HG03139 (cell line): ENCODE results near the gene CLCA4.
"Not testable (repeated sequence)": the region's sequence is repeated elsewhere in the genome, so short reads cannot be mapped to it uniquely, and the experiment has no call there.

Source experiments
- ATAC-seq: cut with Tn5 transposase; IDR thresholded peaks from one replicate; pipeline ENCODE4 v1.9.1; 2021; ENCODE audit not compliant: unreplicated experiment

Gene CLCA4

DNA sequence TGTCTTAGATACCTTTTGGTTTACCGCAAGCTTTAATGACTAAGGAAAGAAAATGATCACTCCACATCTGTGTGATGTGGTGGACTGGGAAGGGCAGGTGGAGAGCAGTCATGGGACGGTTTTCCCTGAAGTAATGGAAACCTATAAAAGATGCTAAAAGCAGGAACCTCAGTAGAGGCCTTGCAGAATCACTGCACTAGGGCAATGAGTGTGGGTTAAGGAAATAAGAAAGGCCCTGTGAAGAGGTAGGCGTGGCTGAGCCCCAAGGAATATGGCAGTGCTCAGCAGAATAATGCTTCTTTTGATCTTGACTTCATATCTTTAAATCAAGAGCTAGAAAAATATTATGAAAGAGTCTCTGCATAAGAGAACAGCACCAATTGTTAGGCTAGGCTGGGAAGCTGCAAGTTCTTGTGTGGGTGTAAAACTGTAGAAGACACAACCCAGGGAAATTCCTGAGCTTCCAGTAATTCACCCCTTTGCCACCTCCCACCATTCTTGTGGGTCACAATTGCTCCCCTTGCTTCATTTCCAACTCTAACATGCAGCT is 49.9 kb downstream of the CLCA4 start:
- no peak for ATAC-seq

DNA sequence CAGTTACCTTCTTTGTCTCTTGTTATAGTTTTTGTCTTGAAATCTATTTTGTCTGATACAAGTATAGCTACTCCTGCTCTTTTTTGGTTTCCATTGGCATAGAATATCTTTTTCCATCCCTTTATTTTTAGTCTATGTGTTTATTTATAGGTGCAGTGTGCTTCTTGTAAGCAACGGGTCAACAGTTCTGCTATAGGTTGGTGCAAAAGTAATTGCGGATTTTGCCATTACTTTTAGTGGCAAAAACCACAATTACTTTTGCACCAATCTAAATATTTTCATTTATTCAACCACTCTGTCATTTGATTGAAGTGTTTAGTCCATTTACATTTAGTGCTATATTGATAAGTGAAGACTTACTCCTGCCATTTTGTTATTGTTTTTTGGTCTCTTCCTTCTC is 59.2 kb downstream of the CLCA4 start:
- ATAC-seq, result not testable (repeated sequence)

DNA sequence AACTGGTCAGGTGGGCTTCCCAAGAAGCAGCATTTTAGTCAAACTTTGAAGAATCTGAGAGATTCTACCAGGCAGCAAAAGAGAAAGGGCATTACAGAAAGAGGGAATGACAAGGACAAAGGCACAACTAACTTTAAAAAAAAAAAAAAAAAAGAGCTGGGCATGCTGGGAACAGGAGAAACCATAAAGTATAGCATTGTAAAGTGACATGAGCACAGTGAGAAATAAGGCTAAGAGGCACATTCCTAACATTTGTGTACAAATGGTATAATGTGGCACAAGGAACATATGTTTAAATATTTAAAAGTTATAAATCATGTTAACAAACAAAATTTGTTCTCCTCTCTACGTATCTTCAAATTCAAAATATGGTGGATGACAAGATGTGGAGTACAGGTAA is 69.6 kb downstream of the CLCA4 start:
- ATAC-seq, result no peak

DNA sequence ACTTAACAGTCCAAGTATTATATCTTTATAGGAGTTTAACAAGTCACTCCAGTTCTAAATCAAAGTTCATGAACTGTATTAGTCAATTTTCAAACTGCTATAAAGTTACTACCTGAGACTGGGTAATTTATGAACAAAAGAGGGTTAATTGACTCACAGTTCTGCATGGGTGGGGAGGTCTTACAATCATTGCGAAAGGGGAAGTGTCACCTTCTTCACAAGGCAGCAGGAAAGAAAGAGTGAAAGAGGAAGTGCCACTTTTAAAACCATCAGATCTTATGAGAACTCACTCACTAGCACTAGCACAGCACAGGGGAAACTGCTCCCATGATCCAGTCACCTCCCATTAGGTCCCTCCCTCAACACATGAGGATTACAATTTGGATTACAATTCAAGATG is 70.0 kb downstream of the CLCA4 start:
- peak; percentile 100 for ATAC-seq

DNA sequence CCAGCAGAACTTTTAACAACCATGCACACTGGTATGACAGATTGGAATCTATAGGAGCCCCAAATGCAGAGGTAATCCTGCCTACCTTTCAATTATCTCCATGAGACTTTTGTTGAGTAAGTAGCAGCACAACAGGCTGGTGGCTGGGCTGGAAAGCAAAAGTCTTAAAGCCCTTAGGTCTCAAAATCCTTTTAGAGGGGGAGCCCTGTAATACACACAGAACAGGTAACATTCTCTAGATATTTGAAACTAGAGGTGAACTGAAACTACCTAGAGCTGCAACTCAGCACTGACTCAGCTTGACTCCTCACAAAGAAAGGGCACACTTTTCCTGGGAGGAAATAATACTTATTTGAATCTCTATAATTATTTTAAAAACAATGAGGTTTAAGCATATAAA is 71.5 kb downstream of the CLCA4 start:
- ATAC-seq, result no peak

DNA sequence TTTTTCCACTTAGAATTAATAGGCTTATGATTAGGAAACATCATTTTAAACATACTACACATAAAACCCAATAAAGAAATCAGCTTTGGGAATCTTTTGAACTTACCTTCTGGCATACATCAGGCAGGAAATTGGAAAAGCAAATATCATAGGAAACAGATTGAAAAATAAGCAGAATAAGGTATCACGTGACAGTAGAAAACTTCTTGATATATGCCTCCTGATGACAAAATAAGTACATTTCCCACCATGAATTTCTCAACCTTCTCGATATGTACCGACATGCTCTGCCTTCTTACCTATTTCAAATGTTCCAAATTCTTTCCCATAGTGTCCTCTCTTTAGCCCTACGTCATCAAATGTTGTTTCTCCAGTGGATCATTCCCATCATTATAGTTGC is 72.4 kb downstream of the CLCA4 start:
- no peak for ATAC-seq

DNA sequence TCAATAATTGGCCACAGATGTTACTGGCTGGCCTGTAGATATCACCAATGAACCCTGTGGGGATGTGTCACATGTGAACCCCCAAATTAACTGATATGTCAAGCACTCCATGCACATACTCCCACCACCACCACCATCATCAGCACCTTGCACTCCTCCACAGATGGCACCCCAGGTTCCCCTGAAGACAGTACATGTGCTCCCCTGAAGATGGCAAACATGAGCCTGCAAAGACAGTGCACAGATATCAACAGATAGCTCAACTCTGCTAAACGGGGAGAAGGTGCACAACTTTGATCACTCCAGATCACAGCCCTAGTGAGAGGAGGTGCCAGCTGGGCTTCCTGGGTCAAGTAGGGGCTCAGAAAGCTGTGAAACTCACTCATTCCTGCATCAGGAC is 74.4 kb downstream of the CLCA4 start:
- ATAC-seq, result no peak
